SK-N-SH (cell line): ENCODE data around the gene IBSP. TPM values are rescaled to one million over a fixed set of nuclear protein-coding genes. Genes with fewer than 3 reads are reported as not detected.
A peak's percentile ranks its signal among the peaks of the same experiment; 100 is the strongest.

ENCODE experiments used
- CTCF ChIA-PET: fragments of 300-600, 350-600 bp; formaldehyde crosslinking; extraction: SDS; loops from one replicate; lab custom pipeline; 2021; lab: Yijun Ruan, JAX
- POLR2A ChIA-PET: fragments of 350-600 bp; sonication (Branson Sonifier 250); formaldehyde crosslinking; extraction: SDS; loops from one replicate; lab custom pipeline; 2020; ENCODE audit warnings: antibody characterized with exemption, inconsistent platforms; lab: Yijun Ruan, JAX
- DNase-seq: peaks from one replicate; pipeline ENCODE4 v3.0.0; 2012
- H2AFZ ChIP-seq: fragments of 200-600 bp; sonication (generic); 2 replicates; pipeline ENCODE4 v1.8.1; 2016; ENCODE audit warnings: antibody characterized with exemption, mild to moderate bottlenecking, low read depth
- H3F3A ChIP-seq: fragments of 200-600 bp; sonication (generic); replicated peaks from 2 replicates; pipeline ENCODE3; 2016; ENCODE audit warnings: antibody characterized with exemption, mild to moderate bottlenecking; ENCODE audit not compliant: insufficient read depth
- H3K27ac ChIP-seq, 2 experiments: fragments of 200-500 bp in 1 of 2; fragments of 200-600 bp in 1 of 2; sonication (Bioruptor generic) in 1 of 2; sonication (generic), shearing (Covaris generic) in 1 of 2; 2 replicates each; pipeline versions ENCODE4 v1.5.1 to v1.6.1; 2014 to 2016; ENCODE audit warnings: low read depth in 2 of 2, inconsistent platforms in 1 of 2, low read length in 1 of 2, mild to moderate bottlenecking in 1 of 2, mixed read lengths in 1 of 2
- H3K27me3 ChIP-seq: fragments of 200-600 bp; sonication (generic), shearing (Covaris generic); 2 replicates; pipeline ENCODE4 v1.6.1; 2016; ENCODE audit warnings: mixed run types; ENCODE audit not compliant: insufficient read depth
- H3K36me3 ChIP-seq, 2 experiments: fragments of 200-500 bp in 1 of 2; fragments of 200-600 bp in 1 of 2; sonication (Bioruptor generic) in 1 of 2; sonication (generic) in 1 of 2; replicated peaks in 1 of 2; 2 replicates each; pipeline versions ENCODE3 to v1.5.1; 2014 to 2016; ENCODE audit warnings: low read length in 1 of 2, mild to moderate bottlenecking in 1 of 2; ENCODE audit not compliant: insufficient read depth in 2 of 2, control insufficient read depth in 1 of 2
- H3K4me1 ChIP-seq, 2 experiments: fragments of 200-500 bp in 1 of 2; fragments of 200-600 bp in 1 of 2; sonication (Bioruptor generic) in 1 of 2; sonication (generic), shearing (Covaris generic) in 1 of 2; 2 replicates each; pipeline versions ENCODE4 v1.5.1 to v1.6.1; 2014 to 2016; ENCODE audit warnings: low read depth in 1 of 2, low read length in 1 of 2, mixed run types in 1 of 2; ENCODE audit not compliant: insufficient read depth in 2 of 2, control insufficient read depth in 1 of 2
- H3K4me2 ChIP-seq: fragments of 200-600 bp; sonication (generic), shearing (Covaris generic); 2 replicates; pipeline ENCODE4 v1.6.1; 2017; ENCODE audit warnings: mixed run types
- H3K4me3 ChIP-seq, 2 experiments: fragments of 200-500 bp in 1 of 2; fragments of 200-600 bp in 1 of 2; sonication (Bioruptor generic) in 1 of 2; sonication (generic), shearing (Covaris generic) in 1 of 2; 2 replicates each; pipeline versions ENCODE4 v1.5.1 to v1.8.1; 2014 to 2016; ENCODE audit warnings: low read depth in 2 of 2, inconsistent platforms in 1 of 2, low read length in 1 of 2, mild to moderate bottlenecking in 1 of 2, mixed read lengths in 1 of 2, moderate library complexity in 1 of 2
- H3K79me2 ChIP-seq: fragments of 200-600 bp; sonication (generic); 2 replicates; pipeline ENCODE4 v1.8.1; 2017; ENCODE audit warnings: mild to moderate bottlenecking; ENCODE audit not compliant: insufficient read depth
- H3K9ac ChIP-seq: fragments of 200-600 bp; sonication (generic); 2 replicates; pipeline ENCODE4 v1.6.1; 2017; ENCODE audit warnings: mixed run types
- H3K9me2 ChIP-seq: fragments of 200-600 bp; sonication (generic); 2 replicates; pipeline ENCODE4 v1.6.1; 2017; ENCODE audit warnings: mixed run types
- H3K9me3 ChIP-seq: fragments of 200-600 bp; sonication (generic); 2 replicates; pipeline ENCODE4 v1.6.1; 2017; ENCODE audit warnings: mixed run types, mild to moderate bottlenecking, moderate library complexity
- H4K20me1 ChIP-seq: fragments of 200-600 bp; sonication (generic); 2 replicates; pipeline ENCODE4 v1.6.1; 2017; ENCODE audit warnings: mild to moderate bottlenecking, mixed run types; ENCODE audit not compliant: insufficient read depth
- CTCF ChIP-seq: fragments of 200-600 bp; sonication (generic); IDR thresholded peaks from 2 replicates; pipeline ENCODE4 v1.6.1; 2017; ENCODE audit warnings: antibody characterized with exemption, mild to moderate bottlenecking, moderate library complexity
- FOXM1 ChIP-seq: IDR thresholded peaks from 2 replicates; pipeline ENCODE4 v1.4.0; 2012; ENCODE audit warnings: low read depth, mild to moderate bottlenecking
- IRF3 ChIP-seq: fragments of 150-350 bp; IDR thresholded peaks from 2 replicates; pipeline ENCODE4 v1.6.1; 2016; ENCODE audit warnings: mild to moderate bottlenecking, low read depth, low read length
- JUND ChIP-seq: IDR thresholded peaks from 2 replicates; pipeline ENCODE4 v1.4.0; 2012
- MEF2A ChIP-seq: IDR thresholded peaks from 2 replicates; pipeline ENCODE4 v1.4.0; 2012; ENCODE audit warnings: low read depth, borderline replicate concordance
- MXI1 ChIP-seq: IDR thresholded peaks from 2 replicates; pipeline ENCODE4 v1.6.1; 2012; ENCODE audit warnings: mild to moderate bottlenecking, low read depth, low read length, improper control_type of control experiment
- NFIC ChIP-seq: IDR thresholded peaks from 2 replicates; pipeline ENCODE4 v1.4.0; 2012; ENCODE audit warnings: borderline replicate concordance
- NRF1 ChIP-seq: IDR thresholded peaks from 2 replicates; pipeline ENCODE4 v1.6.1; 2012; ENCODE audit warnings: low read depth, mild to moderate bottlenecking, low read length
- RAD21 ChIP-seq: IDR thresholded peaks from 2 replicates; pipeline ENCODE4 v1.6.1; 2012; ENCODE audit warnings: mild to moderate bottlenecking, low read length
- SIN3A ChIP-seq: IDR thresholded peaks from 2 replicates; pipeline ENCODE4 v1.6.1; 2012; ENCODE audit warnings: low read depth, mild to moderate bottlenecking, low read length, moderate library complexity, borderline replicate concordance
- SMC3 ChIP-seq: IDR thresholded peaks from 2 replicates; pipeline ENCODE4 v1.6.1; 2012; ENCODE audit warnings: low read depth, low read length, improper control_type of control experiment
- TCF12 ChIP-seq: IDR thresholded peaks from 2 replicates; pipeline ENCODE4 v1.4.0; 2012
- TEAD4 ChIP-seq: IDR thresholded peaks from 2 replicates; pipeline ENCODE4 v1.4.0; 2012; ENCODE audit warnings: mild to moderate bottlenecking, borderline replicate concordance; ENCODE audit not compliant: insufficient read depth
- WGBS: methylation state at CpG from one replicate; pipeline ENCODE4 v1.1.6; 2017; ENCODE audit warnings: low lambda C conversion rate; 5-methylcytosine and 5-hydroxymethylcytosine counted together
- polyA plus RNA-seq, 3 experiments: library from polyadenylated mRNA; depleted of rRNA; stranded (reverse); fragments of >200 nt; gene quantifications; 2 replicates each; pipeline ENCODE4 v1.2.3, GENCODE V29; 2012

Gene IBSP
- polyA plus RNA-seq, 1 of the 3 experiments (the other 2 are of a cell fraction) = not detected

GRCh38 chr4:87835743-87836142 is 36.4 kb downstream of the IBSP start:
- Histone ChIP-seq H3K79me2 (no peaks in the 10 kb centered on the region), H3K9me2 (no peaks in the 10 kb centered on the region), H2AFZ (no peak overlapping the region), H3K9ac (no peak overlapping the region), H4K20me1 (no peaks in the 10 kb centered on the region), H3K36me3 (no peaks in the 10 kb centered on the region), H3K4me1 (peaks cover 0 to 9% of the 10 kb centered on the region in 2 experiments; a peak in 1 of 4 replicates), H3K4me3 (no peak overlapping the region), H3K27me3 (no peaks in the 10 kb centered on the region), H3K4me2 (no peak overlapping the region), H3K9me3 (no peaks in the 10 kb centered on the region), H3F3A (no peaks in the 10 kb centered on the region), H3K27ac (no peak overlapping the region)
- TF ChIP-seq NRF1 (no peak), SIN3A (no peak), TCF12 (no peak)
- CTCF ChIA-PET = interaction anchor here (0.5 to 5.0 kb wide), 2 partner anchors 13 to 1197 kb away, joined by 3 to 51 read pairs; no protein-coding TSS in a partner anchor
- no peak for DNase-seq
- POLR2A ChIA-PET = no interaction called here
- 85% methylated on average over 1 of the region's 2 CpGs for WGBS

GRCh38 chr4:87838205-87838604 is 38.9 kb downstream of the IBSP start:
- DNase-seq = no peak
- Histone ChIP-seq H3K9ac (no peak overlapping the region), H2AFZ (no peak overlapping the region), H3K4me1 (peaks cover 0 to 9% of the 10 kb centered on the region in 2 experiments; a peak in 1 of 4 replicates), H3K4me3 (no peak overlapping the region), H3K9me2 (no peaks in the 10 kb centered on the region), H4K20me1 (no peaks in the 10 kb centered on the region), H3F3A (no peaks in the 10 kb centered on the region), H3K27me3 (no peaks in the 10 kb centered on the region), H3K79me2 (no peaks in the 10 kb centered on the region), H3K36me3 (no peaks in the 10 kb centered on the region), H3K4me2 (no peak overlapping the region), H3K9me3 (no peaks in the 10 kb centered on the region), H3K27ac (no peak overlapping the region)
- POLR2A ChIA-PET = no interaction called here
- 20% methylated on average over 6 of the region's 6 CpGs for WGBS
- CTCF ChIA-PET = interaction anchor here (1.0 to 5.0 kb wide), 24 partner anchors 8 to 474 kb away, joined by 3 to 51 read pairs (median 4); no protein-coding TSS in a partner anchor
- TF ChIP-seq TEAD4 (no peak), SMC3 (peak; percentile 40; the same call in 1 of the 2 replicates), RAD21 (peak; percentile 36), CTCF (peak; percentile 62)

- TF ChIP-seq CTCF (peak; percentile 75), MXI1 (no peak), JUND (no peak), FOXM1 (no peak), TCF12 (no peak), MEF2A (no peak), SMC3 (peak; percentile 75), IRF3 (no peak), NFIC (no peak), TEAD4 (no peak), RAD21 (peak; percentile 76)
- TF ChIP-seq, all 33 proteins: peak for 3
- no peaks in the 10 kb centered on the region for H4K20me1 ChIP-seq
- no peaks in the 10 kb centered on the region for H3F3A ChIP-seq
- POLR2A ChIA-PET = no interaction called here
- H3K4me1 ChIP-seq = peaks cover 0 to 9% of the 10 kb centered on the region in 2 experiments; a peak in 1 of 4 replicates
- 30% methylated on average over 7 of the region's 7 CpGs for WGBS
- H3K4me3 ChIP-seq = no peak overlapping the region
- CTCF ChIA-PET = interaction anchor here (0.7 to 5.0 kb wide), 29 partner anchors 9 to 475 kb away, joined by 3 to 51 read pairs (median 4); no protein-coding TSS in a partner anchor
- no peaks in the 10 kb centered on the region for H3K9me2 ChIP-seq
- no peak overlapping the region for H3K9ac ChIP-seq
- H3K4me2 ChIP-seq = no peak overlapping the region
- H3K9me3 ChIP-seq = no peaks in the 10 kb centered on the region
- no peaks in the 10 kb centered on the region for H3K27me3 ChIP-seq
- no peaks in the 10 kb centered on the region for H3K36me3 ChIP-seq
- H3K27ac ChIP-seq = no peak overlapping the region
- no peak overlapping the region for H2AFZ ChIP-seq
- H3K79me2 ChIP-seq = no peaks in the 10 kb centered on the region
- DNase-seq = no peak
Measured at GRCh38 chr4:87838890-87839591, 39.7 kb downstream of the IBSP start.
